GM19193 (cell line): ENCODE data around the gene MED13.

Source experiments
- POLR2A ChIP-seq: IDR thresholded peaks from 4 replicates; pipeline ENCODE4 v1.6.1; 2011; ENCODE audit not compliant: insufficient read depth, insufficient read length; ENCODE audit errors: extremely low read depth

Gene MED13

GRCh38 chr17:62045109-62045508 is 20.0 kb downstream of the MED13 start:
- no peak for TF ChIP-seq POLR2A

GRCh38 chr17:62043602-62044001 is 21.5 kb downstream of the MED13 start:
- TF ChIP-seq POLR2A: no peak

GRCh38 chr17:62043140-62043539 is 21.9 kb downstream of the MED13 start:
- no peak for TF ChIP-seq POLR2A

- no peak for TF ChIP-seq POLR2A
These were observed 26.8 kb downstream of the MED13 start for GRCh38 chr17:62038248-62038647.

- TF ChIP-seq POLR2A: no peak
These were observed 31.8 kb downstream of the MED13 start for GRCh38 chr17:62033317-62033716.

GRCh38 chr17:62032480-62032879 is 32.6 kb downstream of the MED13 start:
- TF ChIP-seq POLR2A: no peak

GRCh38 chr17:62030264-62030663 is 34.8 kb downstream of the MED13 start:
- no peak for TF ChIP-seq POLR2A

GRCh38 chr17:62024866-62025265 is 40.2 kb downstream of the MED13 start:
- TF ChIP-seq POLR2A: no peak

GRCh38 chr17:62017912-62018311 is 47.2 kb downstream of the MED13 start:
- no peak for TF ChIP-seq POLR2A

- no peak for TF ChIP-seq POLR2A
These were observed 47.6 kb downstream of the MED13 start for GRCh38 chr17:62017496-62017895.

- TF ChIP-seq POLR2A: no peak
These were observed 50.6 kb downstream of the MED13 start for GRCh38 chr17:62014526-62014925.

- TF ChIP-seq POLR2A: no peak
These were observed 55.9 kb downstream of the MED13 start for GRCh38 chr17:62009220-62009619.

- TF ChIP-seq POLR2A: no peak
These were observed 56.8 kb downstream of the MED13 start for GRCh38 chr17:62008294-62008693.

- TF ChIP-seq POLR2A: no peak
These were observed 60.7 kb downstream of the MED13 start for GRCh38 chr17:62004388-62004787.

GRCh38 chr17:62001105-62001504 is 64.0 kb downstream of the MED13 start:
- no peak for TF ChIP-seq POLR2A

GRCh38 chr17:62000186-62000585 is 64.9 kb downstream of the MED13 start:
- no peak for TF ChIP-seq POLR2A

GRCh38 chr17:61997664-61998063 is 67.4 kb downstream of the MED13 start:
- no peak for TF ChIP-seq POLR2A
